Measurements from ENCODE around the gene USP4. TPM values are rescaled to one million over a fixed set of nuclear protein-coding genes. Genes with fewer than 3 reads are reported as not detected.

The USP4 gene
- total RNA-seq, 1 experiment from 2014 or later = 37.8 TPM

GRCh38 chr3:49273825-49274532 is 65.9 kb downstream of the USP4 start:
- CTCF ChIA-PET = no interaction called here
- POLR2A ChIA-PET = no interaction called here
- TF ChIP-seq CTCF (IDR thresholded peaks at IDR 0.05; ENCODE audit: insufficient read depth in 1 of 2, low read depth in 1 of 2, low read length in 1 of 2, severe bottlenecking in 1 of 2, unreplicated experiment in 1 of 2) = no peak

GRCh38 chr3:49271047-49271446 is 68.8 kb downstream of the USP4 start:
- no peak for DNase-seq
- Mint-ChIP-seq H3K27me3 (ENCODE audit: insufficient read depth, unreplicated experiment) (no peaks in the 10 kb centered on the region), H3K9me3 (ENCODE audit: unreplicated experiment) (no peaks in the 10 kb centered on the region), H3K4me1 (ENCODE audit: low read depth, unreplicated experiment) (peaks cover 7% of the 10 kb centered on the region), H3K27ac (ENCODE audit: unreplicated experiment) (no peak overlapping the region), H3K36me3 (ENCODE audit: insufficient read depth, unreplicated experiment) (peaks cover 17% of the 10 kb centered on the region), H3K4me3 (ENCODE audit: unreplicated experiment) (no peak overlapping the region)
- no peaks in the 10 kb centered on the region for H3K9me3 ChIP-seq
- no TSS peak for BruUV-seq (replicated peaks)
- peaks cover 2% of the 10 kb centered on the region for H3K4me1 ChIP-seq
- no peaks in the 10 kb centered on the region; the same call in none of the 2 replicates for H3K36me3 ChIP-seq (ENCODE audit: control insufficient read depth, insufficient read depth, low read length)
- H3K4me3 ChIP-seq (ENCODE audit: low read depth, low read length) = no peak overlapping the region
- ChIA-PET CTCF (no interaction called here), POLR2A (no interaction called here)
- no peak for TF ChIP-seq CTCF (IDR thresholded peaks at IDR 0.05; ENCODE audit: insufficient read depth in 1 of 2, low read depth in 1 of 2, low read length in 1 of 2, severe bottlenecking in 1 of 2, unreplicated experiment in 1 of 2)
- intact Hi-C loops (cut with micrococcal nuclease; ENCODE audit: unreplicated experiment) = no loop called here
- H3K27me3 ChIP-seq (replicated peaks; ENCODE audit: control insufficient read depth, insufficient read depth, low read length) = no peaks in the 10 kb centered on the region

More at GRCh38 chr3:49273825-49274532, 65.9 kb downstream of the USP4 start:
- Histone ChIP-seq H3K4me3 (ENCODE audit: low read depth, low read length) (no peak overlapping the region), H3K4me1 (no peaks in the 10 kb centered on the region), H3K9me3 (no peaks in the 10 kb centered on the region), H3K36me3 (ENCODE audit: control insufficient read depth, insufficient read depth, low read length) (no peaks in the 10 kb centered on the region; the same call in 1 of the 2 replicates), H3K27me3 (replicated peaks; ENCODE audit: control insufficient read depth, insufficient read depth, low read length) (no peaks in the 10 kb centered on the region)
- no peak overlapping the region for H3K27ac Mint-ChIP-seq (ENCODE audit: unreplicated experiment)
- H3K36me3 Mint-ChIP-seq (ENCODE audit: insufficient read depth, unreplicated experiment) = peaks cover 29% of the 10 kb centered on the region
- H3K9me3 Mint-ChIP-seq (ENCODE audit: unreplicated experiment) = no peaks in the 10 kb centered on the region
- no peaks in the 10 kb centered on the region for H3K4me1 Mint-ChIP-seq (ENCODE audit: low read depth, unreplicated experiment)
- intact Hi-C loops (cut with micrococcal nuclease; ENCODE audit: unreplicated experiment) = no loop called here
- H3K27me3 Mint-ChIP-seq (ENCODE audit: insufficient read depth, unreplicated experiment) = no peaks in the 10 kb centered on the region
- no TSS peak for BruUV-seq (replicated peaks)
- DNase-seq = no peak
- no peak overlapping the region for H3K4me3 Mint-ChIP-seq (ENCODE audit: unreplicated experiment)

GRCh38 chr3:49270156-49270500 is 69.7 kb downstream of the USP4 start:
- no peaks in the 10 kb centered on the region for H3K27me3 ChIP-seq (replicated peaks; ENCODE audit: control insufficient read depth, insufficient read depth, low read length)
- H3K9me3 Mint-ChIP-seq (ENCODE audit: unreplicated experiment) = no peaks in the 10 kb centered on the region
- H3K9me3 ChIP-seq = no peaks in the 10 kb centered on the region
- no peak for DNase-seq
- CTCF ChIA-PET = no interaction called here
- POLR2A ChIA-PET = no interaction called here
- H3K4me1 ChIP-seq = peaks cover 7% of the 10 kb centered on the region
- no peak for TF ChIP-seq CTCF (IDR thresholded peaks at IDR 0.05; ENCODE audit: insufficient read depth in 1 of 2, low read depth in 1 of 2, low read length in 1 of 2, severe bottlenecking in 1 of 2, unreplicated experiment in 1 of 2)
- H3K4me3 ChIP-seq (ENCODE audit: low read depth, low read length) = no peak overlapping the region
- H3K4me1 Mint-ChIP-seq (ENCODE audit: low read depth, unreplicated experiment) = peaks cover 14% of the 10 kb centered on the region
- no peaks in the 10 kb centered on the region for H3K27me3 Mint-ChIP-seq (ENCODE audit: insufficient read depth, unreplicated experiment)
- no peaks in the 10 kb centered on the region; the same call in none of the 2 replicates for H3K36me3 ChIP-seq (ENCODE audit: control insufficient read depth, insufficient read depth, low read length)
- BruUV-seq (replicated peaks) = no TSS peak
- H3K4me3 Mint-ChIP-seq (ENCODE audit: unreplicated experiment) = no peak overlapping the region
- no peak overlapping the region for H3K27ac Mint-ChIP-seq (ENCODE audit: unreplicated experiment)
- H3K36me3 Mint-ChIP-seq (ENCODE audit: insufficient read depth, unreplicated experiment) = peaks cover 26% of the 10 kb centered on the region
- intact Hi-C loops (cut with micrococcal nuclease; ENCODE audit: unreplicated experiment) = no loop called here
